GM23248 (cell line): ENCODE measurements around the gene ATG10. TPM values are rescaled to one million over a fixed set of nuclear protein-coding genes. Genes with fewer than 3 reads are reported as not detected.

ENCODE experiments used
- DNase-seq: peaks from one replicate; pipeline ENCODE4 v3.0.0-alpha.2; 2015
- H2AFZ ChIP-seq: fragments of 200-600 bp; sonication (generic); 2 replicates; pipeline ENCODE4 v1.6.1; 2016; ENCODE audit warnings: antibody characterized with exemption
- H3F3A ChIP-seq: fragments of 200-600 bp; sonication (generic); 2 replicates; pipeline ENCODE4 v1.6.1; 2016; ENCODE audit warnings: mild to moderate bottlenecking, antibody characterized with exemption, mixed run types; ENCODE audit not compliant: insufficient read depth
- H3K27ac ChIP-seq: fragments of 200-600 bp; sonication (generic); 2 replicates; pipeline ENCODE4 v1.5.1; 2016; ENCODE audit warnings: mild to moderate bottlenecking
- H3K27me3 ChIP-seq: fragments of 200-600 bp; sonication (generic); replicated peaks from 2 replicates; pipeline ENCODE4 v1.6.1; 2016; ENCODE audit warnings: mild to moderate bottlenecking; ENCODE audit not compliant: insufficient read depth
- H3K36me3 ChIP-seq: fragments of 200-600 bp; sonication (generic); 2 replicates; pipeline ENCODE4 v1.6.1; 2016; ENCODE audit warnings: low read depth, mild to moderate bottlenecking
- H3K4me1 ChIP-seq: fragments of 200-600 bp; sonication (generic); 2 replicates; pipeline ENCODE4 v1.6.1; 2016; ENCODE audit warnings: mild to moderate bottlenecking; ENCODE audit not compliant: insufficient read depth
- H3K4me2 ChIP-seq: fragments of 200-600 bp; sonication (generic); one replicate; pipeline ENCODE4 v1.6.1; 2016; ENCODE audit warnings: mild to moderate bottlenecking; ENCODE audit not compliant: unreplicated experiment
- H3K4me3 ChIP-seq: fragments of 200-600 bp; sonication (generic); 2 replicates; pipeline ENCODE4 v1.5.1; 2016; ENCODE audit warnings: mild to moderate bottlenecking
- H3K79me2 ChIP-seq: fragments of 200-600 bp; sonication (generic); 2 replicates; pipeline ENCODE4 v1.6.1; 2016; ENCODE audit warnings: mild to moderate bottlenecking; ENCODE audit not compliant: insufficient read depth
- H3K9ac ChIP-seq: fragments of 200-600 bp; sonication (generic); 2 replicates; pipeline ENCODE4 v1.6.1; 2016; ENCODE audit warnings: mild to moderate bottlenecking
- H3K9me2 ChIP-seq: fragments of 200-600 bp; sonication (generic); 2 replicates; pipeline ENCODE4 v1.6.1; 2016; ENCODE audit warnings: mixed run types, mild to moderate bottlenecking, moderate library complexity; ENCODE audit not compliant: insufficient read depth
- H3K9me3 ChIP-seq: fragments of 200-600 bp; sonication (generic); one replicate; pipeline ENCODE4 v1.6.1; 2017; ENCODE audit warnings: low read depth
- H4K20me1 ChIP-seq: fragments of 200-600 bp; sonication (generic); 2 replicates; pipeline ENCODE4 v1.6.0; 2016; ENCODE audit not compliant: insufficient read depth
- EZH2 ChIP-seq: fragments of 200-600 bp; sonication (generic); IDR thresholded peaks from 2 replicates; pipeline ENCODE4 v1.6.1; 2018; ENCODE audit warnings: antibody characterized with exemption, mild to moderate bottlenecking; ENCODE audit not compliant: insufficient read depth, poor library complexity, severe bottlenecking
- EZH2phosphoT487 ChIP-seq: fragments of 200-600 bp; sonication (generic); IDR thresholded peaks from 2 replicates; pipeline ENCODE4 v1.6.1; 2018; ENCODE audit warnings: antibody characterized with exemption, moderate library complexity, mild to moderate bottlenecking, low read depth; ENCODE audit not compliant: insufficient read depth
- WGBS, 2 experiments: methylation state at CpG; one replicate each; pipeline ENCODE4 v1.1.6; 2015 to 2017; ENCODE audit warnings: low lambda C conversion rate in 2 of 2, low coverage in 1 of 2; ENCODE audit errors: missing lambda C conversion rate in 2 of 2; 5-methylcytosine and 5-hydroxymethylcytosine counted together
- in situ Hi-C: fragments of 300-500 bp; cut with MboI; formaldehyde crosslinking; loops from 2 replicates; pipeline ENCODE4 v1.15.0; 2020
- polyA plus RNA-seq: library from polyadenylated mRNA; unstranded; fragments of >200 nt; fragmentation: Nextera tagmentation; extraction: Ambion mirVana; gene quantifications from 2 replicates; pipeline ENCODE4 v1.2.1, GENCODE V29; 2016
- total RNA-seq: library from RNA; depleted of rRNA; stranded (reverse); fragments of >200 nt; shearing (Covaris generic); gene quantifications from 2 replicates; pipeline ENCODE4 v1.2.3, GENCODE V29; 2014

Gene ATG10
- total and polyA plus RNA-seq, 2 experiments from 2014 or later: 6.5 to 9.0 TPM

DNA sequence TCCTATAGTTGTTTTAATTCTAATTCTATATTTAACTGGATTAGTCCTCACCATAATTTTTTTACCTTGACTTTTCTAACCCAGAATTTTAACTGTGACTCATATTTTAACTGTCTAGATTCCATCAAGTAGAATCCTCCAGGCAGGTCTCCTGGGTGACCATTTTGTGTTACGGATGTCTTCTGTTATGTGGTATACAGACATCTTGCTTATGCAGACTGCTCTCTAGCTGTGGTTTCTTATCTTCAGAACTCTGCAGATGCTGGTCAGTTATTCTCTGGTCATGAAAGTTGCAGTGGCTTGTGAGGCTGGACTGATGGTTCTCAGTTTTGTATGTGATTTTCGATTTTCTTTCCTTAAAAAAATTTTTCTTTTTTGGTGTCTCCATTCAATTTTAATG lies 139.4 kb downstream of the ATG10 start:
- H3K9me2 ChIP-seq: no peaks in the 10 kb centered on the region
- no peak overlapping the region for H3K4me3 ChIP-seq
- no peaks in the 10 kb centered on the region for H3K36me3 ChIP-seq
- no peak overlapping the region for H2AFZ ChIP-seq
- H3K4me1 ChIP-seq: no peaks in the 10 kb centered on the region
- no peaks in the 10 kb centered on the region for H3F3A ChIP-seq
- no peak overlapping the region for H3K4me2 ChIP-seq
- in situ Hi-C loops: no loop called here
- H3K9me3 ChIP-seq: no peaks in the 10 kb centered on the region
- no peaks in the 10 kb centered on the region for H4K20me1 ChIP-seq
- H3K79me2 ChIP-seq: no peaks in the 10 kb centered on the region
- TF ChIP-seq EZH2phosphoT487 (no peak), EZH2 (no peak)
- WGBS, 2 experiments: 95 to 97% methylated on average over 2 of the region's 2 CpGs
- no peak for DNase-seq
- no peak overlapping the region for H3K9ac ChIP-seq
- H3K27ac ChIP-seq: no peak overlapping the region
- H3K27me3 ChIP-seq: no peaks in the 10 kb centered on the region

DNA sequence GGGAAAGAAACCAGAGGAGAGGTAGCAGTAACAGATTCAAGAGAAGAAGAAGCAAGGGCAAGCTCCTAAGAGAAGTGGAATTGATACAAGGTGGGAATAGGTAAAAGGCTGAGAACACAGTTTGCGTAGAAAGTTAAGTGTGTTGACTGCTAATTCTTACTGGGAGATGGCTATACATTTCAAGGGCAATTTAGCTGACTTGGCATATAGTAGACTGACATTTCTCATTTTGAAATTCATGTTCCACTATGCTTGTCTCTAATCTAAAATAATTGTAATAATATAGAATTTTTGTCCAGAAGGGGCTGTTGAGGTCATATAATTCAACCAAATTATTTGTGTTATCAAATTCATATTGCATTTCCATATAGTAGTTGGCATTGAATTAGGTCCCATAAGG lies 144.0 kb downstream of the ATG10 start:
- Histone ChIP-seq H3F3A (no peaks in the 10 kb centered on the region), H4K20me1 (no peaks in the 10 kb centered on the region), H3K36me3 (no peaks in the 10 kb centered on the region), H3K9ac (no peak overlapping the region), H3K27ac (no peak overlapping the region), H3K4me2 (no peak overlapping the region), H3K4me1 (no peaks in the 10 kb centered on the region), H3K9me3 (no peaks in the 10 kb centered on the region), H3K4me3 (no peak overlapping the region), H3K27me3 (no peaks in the 10 kb centered on the region), H3K79me2 (no peaks in the 10 kb centered on the region), H2AFZ (no peak overlapping the region), H3K9me2 (no peaks in the 10 kb centered on the region)
- WGBS, 2 experiments: 100% methylated on average over 1 of the region's 1 CpG
- in situ Hi-C loops: no loop called here
- TF ChIP-seq EZH2phosphoT487 (no peak), EZH2 (no peak)
- no peak for DNase-seq

DNA sequence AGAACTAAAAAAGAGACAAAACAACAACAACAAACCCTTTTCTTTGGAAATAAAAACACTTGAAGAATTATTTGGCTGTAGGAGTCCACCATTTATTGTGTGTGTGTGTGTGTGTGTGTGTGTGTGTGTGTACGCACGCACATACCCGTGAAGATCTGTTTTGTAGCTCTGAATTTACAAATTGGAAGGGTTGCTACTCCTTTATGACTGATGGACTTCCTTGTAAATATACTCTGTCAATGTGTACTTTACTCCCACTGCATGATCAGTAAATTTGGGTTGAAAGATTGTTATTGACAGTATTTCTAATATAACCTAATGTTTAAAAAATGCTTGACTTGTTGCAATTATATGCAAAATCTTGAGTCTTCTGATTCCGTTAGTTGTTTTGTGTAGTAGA lies 148.1 kb downstream of the ATG10 start:
- Histone ChIP-seq H4K20me1 (no peaks in the 10 kb centered on the region), H3K79me2 (no peaks in the 10 kb centered on the region), H3K9ac (no peak overlapping the region), H3F3A (no peaks in the 10 kb centered on the region), H3K27me3 (no peaks in the 10 kb centered on the region), H2AFZ (no peak overlapping the region), H3K4me3 (no peak overlapping the region), H3K27ac (no peak overlapping the region), H3K36me3 (no peaks in the 10 kb centered on the region), H3K4me1 (no peaks in the 10 kb centered on the region), H3K4me2 (no peak overlapping the region), H3K9me3 (no peaks in the 10 kb centered on the region), H3K9me2 (no peaks in the 10 kb centered on the region)
- DNase-seq: no peak
- WGBS, 2 experiments: 94 to 99% methylated on average over 4 of the region's 4 CpGs
- TF ChIP-seq EZH2phosphoT487 (no peak), EZH2 (no peak)
- in situ Hi-C loops: no loop called here

DNA sequence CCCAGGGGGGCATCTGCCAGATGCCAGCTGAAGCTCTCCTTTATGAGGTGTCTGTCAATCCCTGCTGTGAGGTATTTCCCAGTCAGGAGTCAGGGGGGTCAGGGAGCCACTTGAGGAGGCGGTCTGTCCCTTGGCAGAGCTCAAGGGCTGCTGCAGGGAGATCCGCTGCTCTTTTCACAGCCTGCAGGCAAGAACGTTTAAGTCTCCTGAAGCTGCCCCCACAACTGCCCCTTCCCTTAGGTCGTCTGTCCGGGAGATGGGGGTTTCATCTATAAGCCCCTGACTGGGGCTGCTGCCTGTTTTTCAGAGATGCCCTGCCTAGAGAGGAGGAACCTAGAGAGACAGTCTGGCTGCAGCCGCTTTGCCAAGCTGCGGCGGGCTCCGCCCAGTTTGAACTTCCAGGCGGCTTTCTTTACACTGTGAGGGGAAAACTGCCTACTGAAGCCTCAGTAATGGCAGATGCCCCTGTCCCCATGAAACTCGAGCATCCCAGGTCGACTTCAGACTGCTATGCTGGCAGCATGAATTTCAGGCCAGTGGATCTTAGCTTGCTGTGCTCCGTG lies 158.0 kb downstream of the ATG10 start:
- no peak for DNase-seq
- no peak for TF ChIP-seq EZH2
- TF ChIP-seq EZH2phosphoT487: no peak
- Histone ChIP-seq H3K79me2 (no peaks in the 10 kb centered on the region), H3F3A (no peaks in the 10 kb centered on the region), H3K9me2 (no peaks in the 10 kb centered on the region), H3K27ac (no peak overlapping the region), H3K4me1 (no peaks in the 10 kb centered on the region), H4K20me1 (no peaks in the 10 kb centered on the region), H3K4me3 (no peak overlapping the region), H3K9me3 (no peaks in the 10 kb centered on the region), H3K36me3 (no peaks in the 10 kb centered on the region), H3K9ac (no peak overlapping the region), H3K4me2 (no peak overlapping the region), H3K27me3 (no peaks in the 10 kb centered on the region), H2AFZ (no peak overlapping the region)
- in situ Hi-C loops: no loop called here
- WGBS, 2 experiments: 58 to 66% methylated on average over 13 of the region's 13 CpGs

DNA sequence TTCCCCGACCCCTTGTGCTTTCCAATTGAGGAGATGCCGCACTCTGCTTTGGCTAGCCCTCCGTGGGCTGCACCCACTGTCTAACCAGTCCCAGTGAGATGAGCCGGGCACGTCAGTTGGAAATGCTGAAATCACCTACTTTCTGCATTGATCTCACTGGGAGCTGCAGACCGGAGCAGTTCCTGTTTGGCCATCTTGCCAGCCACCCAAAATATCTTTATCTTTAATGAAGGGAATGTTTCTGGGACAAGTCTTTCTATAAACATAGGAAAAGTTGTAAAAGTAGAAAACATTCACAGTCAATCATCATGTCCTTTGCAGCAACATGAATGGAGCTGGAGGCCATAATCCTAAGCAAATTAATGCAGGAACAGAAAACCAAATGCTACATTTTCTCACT lies 158.8 kb downstream of the ATG10 start:
- Histone ChIP-seq H3K4me1 (no peaks in the 10 kb centered on the region), H3K4me2 (no peak overlapping the region), H4K20me1 (no peaks in the 10 kb centered on the region), H3K9me3 (no peaks in the 10 kb centered on the region), H3K27ac (no peak overlapping the region), H3K79me2 (no peaks in the 10 kb centered on the region), H2AFZ (no peak overlapping the region), H3K4me3 (no peak overlapping the region), H3K9ac (no peak overlapping the region), H3K9me2 (no peaks in the 10 kb centered on the region), H3F3A (no peaks in the 10 kb centered on the region), H3K27me3 (no peaks in the 10 kb centered on the region), H3K36me3 (no peaks in the 10 kb centered on the region)
- TF ChIP-seq EZH2phosphoT487: no peak
- no peak for TF ChIP-seq EZH2
- in situ Hi-C loops: no loop called here
- DNase-seq: no peak
- 85 to 87% methylated on average over 6 of the region's 6 CpGs for WGBS, 2 experiments
